Esophagus muscularis mucosa (tissue), 4 donors: ENCODE results near the gene SCN11A. TPM values are rescaled to one million over a fixed set of nuclear protein-coding genes. Genes with fewer than 3 reads are reported as not detected.

Source experiments
- DNase-seq: peaks from one replicate; pipeline ENCODE4 v3.0.0-alpha.2; 2017; ENCODE audit errors: extremely low spot score
- H3K27ac ChIP-seq, 4 donors: fragments of 200-600 bp; sonication (generic); replicated peaks in 1 of 4; 1 replicate in 3 of 4; 2 replicates in 1 of 4; pipeline ENCODE4 v1.5.1; 2016 to 2019; ENCODE audit warnings: mild to moderate bottlenecking in 1 of 4
- H3K27me3 ChIP-seq, 4 donors: fragments of 200-600 bp; sonication (generic); one replicate each; pipeline versions ENCODE4 v1.5.1 to v1.6.0; 2016 to 2019
- H3K36me3 ChIP-seq, 4 donors: fragments of 200-600 bp; sonication (generic); one replicate each; pipeline ENCODE4 v1.5.1; 2016 to 2019
- H3K4me1 ChIP-seq, 4 donors: fragments of 200-600 bp; sonication (generic); one replicate each; pipeline ENCODE4 v1.5.1; 2016 to 2019
- H3K4me3 ChIP-seq, 4 donors: fragments of 200-600 bp; sonication (generic); 1 replicate in 2 of 4; 2 replicates in 2 of 4; pipeline ENCODE4 v1.5.1; 2016 to 2019; ENCODE audit warnings: mild to moderate bottlenecking in 4 of 4, moderate library complexity in 1 of 4
- H3K9me3 ChIP-seq, 4 donors: fragments of 200-600 bp; sonication (generic); 1 replicate in 3 of 4; 2 replicates in 1 of 4; pipeline ENCODE4 v1.5.1; 2016 to 2019
- EP300 ChIP-seq: sonication (generic); formaldehyde crosslinking; IDR thresholded peaks from one replicate; pipeline ENCODE4 v1.6.1; 2017; ENCODE audit warnings: antibody characterized with exemption
- POLR2A ChIP-seq: fragments of 450-650 bp; IDR thresholded peaks from one replicate; pipeline ENCODE4 v1.6.1; 2017; ENCODE audit warnings: antibody characterized with exemption, moderate library complexity, mild to moderate bottlenecking, low read depth
- POLR2AphosphoS5 ChIP-seq, 2 donors: sonication (generic); formaldehyde crosslinking; IDR thresholded peaks; one replicate each; pipeline ENCODE4 v1.6.1; 2017; ENCODE audit warnings: antibody characterized with exemption in 2 of 2
- WGBS: methylation state at CpG from one replicate; pipeline ENCODE4 v1.1.5; 2018; 5-methylcytosine and 5-hydroxymethylcytosine counted together
- intact Hi-C: fragments of 100-400 bp; cut with DNase I; formaldehyde crosslinking; loops from one replicate; pipeline ENCODE4 v1.15.1; 2023
- total RNA-seq, 4 donors: library from RNA; depleted of rRNA; stranded (reverse); fragments of >200 nt; gene quantifications; one replicate each; pipeline versions ENCODE4 v1.1.0 to v1.2.1, GENCODE V29; 2016
- TF ChIP-seq, protein P1 (sequence below), 3 experiments: fragments of 200-600 bp in 2 of 3; fragments of 450-650 bp in 1 of 3; sonication (generic) in 2 of 3; IDR thresholded peaks; one replicate each; pipeline ENCODE4 v1.5.1; 2017 to 2019; ENCODE audit warnings: antibody characterized with exemption in 3 of 3, mild to moderate bottlenecking in 2 of 3, moderate library complexity in 1 of 3

SCN11A gene
- total RNA-seq: under 1 TPM; 0.34 to 0.99 (median 0.56) TPM

DNA sequence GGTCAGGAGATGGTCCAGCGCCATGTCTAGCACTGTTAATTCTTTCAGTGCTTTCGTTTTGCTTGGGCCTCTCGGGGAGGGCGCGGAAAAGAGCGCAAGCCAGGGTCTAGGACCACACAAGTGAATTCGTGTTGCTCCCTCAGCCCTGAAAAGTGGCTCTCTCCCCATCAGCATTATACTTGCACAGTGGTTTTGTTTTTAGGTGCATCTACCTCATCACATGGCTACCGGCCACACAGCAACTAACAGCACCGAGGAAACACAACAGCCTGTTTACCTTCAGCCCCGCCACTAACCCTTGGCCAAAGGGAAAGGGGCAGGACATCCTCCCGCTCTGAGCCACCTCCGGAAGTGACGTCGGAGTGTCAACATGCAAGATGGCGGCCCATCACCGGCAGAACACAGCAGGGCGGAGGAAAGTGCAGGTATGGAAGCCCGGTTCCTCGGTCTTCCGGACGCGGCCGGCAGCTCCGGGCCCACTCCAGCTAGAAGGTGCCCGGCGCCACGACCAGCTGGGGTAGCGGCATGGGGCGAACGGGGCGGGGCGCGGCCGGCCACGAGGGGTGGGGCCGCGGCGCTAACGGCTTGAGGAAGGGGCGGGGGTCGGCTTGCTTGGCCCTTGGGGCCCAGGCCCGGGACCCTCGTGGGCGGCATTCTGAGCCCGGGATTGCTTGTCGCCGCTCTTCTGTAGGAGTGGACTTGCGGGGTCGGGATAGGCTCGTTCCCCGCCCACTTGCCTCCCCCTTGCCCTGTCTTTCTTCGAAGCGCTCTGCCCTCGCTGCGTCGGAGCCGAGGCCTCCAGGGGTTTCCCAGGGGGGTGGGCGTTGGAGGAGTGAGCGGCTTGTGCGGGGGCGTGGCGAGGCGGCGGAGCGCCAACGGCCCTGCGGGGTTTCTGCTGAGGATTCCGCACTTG is at the start of gene SCN11A, which contains the start of gene WDR48:
SCN11A (minus strand) TSS at position 296 of the 913 bp plus-strand sequence. CDS start 101,582 bp downstream, outside the sequence.
WDR48 (plus strand) TSS at position 368 of the 913 bp plus-strand sequence; CDS start at position 378, 10 bp downstream.
- peaks cover 15 to 41% (median 29%) of the 10 kb centered on the region in 4 donors for H3K4me1 ChIP-seq
- H3K27me3 ChIP-seq: no peaks in the 10 kb centered on the region
- 1% methylated on average over 20 of the region's 68 CpGs for WGBS
- TF ChIP-seq POLR2AphosphoS5 (IDR thresholded peaks at IDR 0.05) (peak; percentile 96 to 98), POLR2A (peak; percentile 58)
- TF ChIP-seq, protein P1, sequence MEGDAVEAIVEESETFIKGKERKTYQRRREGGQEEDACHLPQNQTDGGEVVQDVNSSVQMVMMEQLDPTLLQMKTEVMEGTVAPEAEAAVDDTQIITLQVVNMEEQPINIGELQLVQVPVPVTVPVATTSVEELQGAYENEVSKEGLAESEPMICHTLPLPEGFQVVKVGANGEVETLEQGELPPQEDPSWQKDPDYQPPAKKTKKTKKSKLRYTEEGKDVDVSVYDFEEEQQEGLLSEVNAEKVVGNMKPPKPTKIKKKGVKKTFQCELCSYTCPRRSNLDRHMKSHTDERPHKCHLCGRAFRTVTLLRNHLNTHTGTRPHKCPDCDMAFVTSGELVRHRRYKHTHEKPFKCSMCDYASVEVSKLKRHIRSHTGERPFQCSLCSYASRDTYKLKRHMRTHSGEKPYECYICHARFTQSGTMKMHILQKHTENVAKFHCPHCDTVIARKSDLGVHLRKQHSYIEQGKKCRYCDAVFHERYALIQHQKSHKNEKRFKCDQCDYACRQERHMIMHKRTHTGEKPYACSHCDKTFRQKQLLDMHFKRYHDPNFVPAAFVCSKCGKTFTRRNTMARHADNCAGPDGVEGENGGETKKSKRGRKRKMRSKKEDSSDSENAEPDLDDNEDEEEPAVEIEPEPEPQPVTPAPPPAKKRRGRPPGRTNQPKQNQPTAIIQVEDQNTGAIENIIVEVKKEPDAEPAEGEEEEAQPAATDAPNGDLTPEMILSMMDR (IDR thresholded peaks at IDR 0.05): no peak
- intact Hi-C loops: loop anchor here (5.0 kb wide), 1 partner anchor 55 kb away; the partner anchor contains the start of genes GORASP1 and TTC21A
- no peaks in the 10 kb centered on the region for H3K9me3 ChIP-seq
- peak within 1 kb of the TSS; percentile 93 to 98 (median 96) for H3K4me3 ChIP-seq
- H3K27ac ChIP-seq: peak within 1 kb of the TSS; percentile 88 to 92 (median 89)
- peak; percentile 99 for DNase-seq
- H3K36me3 ChIP-seq: no peaks in the 10 kb centered on the region

DNA sequence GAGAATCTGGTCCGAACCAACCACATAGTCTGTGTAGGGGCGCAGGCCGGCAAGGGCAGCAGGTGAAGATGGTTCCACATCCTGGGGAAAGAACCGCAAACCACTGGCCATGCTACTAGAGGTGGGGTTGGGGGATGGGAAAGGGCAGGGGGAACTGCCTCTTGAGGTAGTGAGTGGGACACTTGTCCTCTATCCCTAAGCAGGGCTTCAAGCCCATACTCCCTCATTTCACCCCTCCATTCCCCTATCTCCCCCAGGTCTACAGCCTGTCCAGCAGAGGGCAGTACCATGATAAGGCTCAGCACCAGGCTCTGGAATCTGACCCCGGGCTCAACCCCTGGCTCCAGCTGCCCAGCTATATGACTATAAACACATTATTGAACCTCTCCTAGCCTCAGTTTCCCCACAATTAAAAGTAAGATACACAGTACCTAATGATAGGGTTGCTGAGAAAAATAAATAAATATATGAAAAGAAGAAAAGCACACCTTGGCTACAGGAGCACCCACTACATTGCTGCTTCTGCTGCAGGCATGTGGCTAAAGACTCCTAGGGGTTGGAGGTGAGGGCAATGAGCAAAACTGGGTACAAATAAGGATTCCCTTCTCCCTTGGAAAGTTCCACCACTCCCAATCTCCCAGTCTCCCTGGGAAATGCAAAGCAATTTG is 49.4 kb upstream of the SCN11A start:
- intact Hi-C loops: no loop called here
- Histone ChIP-seq H3K9me3 (no peaks in the 10 kb centered on the region), H3K4me3 (no peak overlapping the region), H3K4me1 (peaks cover 42 to 57% (median 54%) of the 10 kb centered on the region in 4 donors), H3K36me3 (peaks cover 33 to 63% (median 52%) of the 10 kb centered on the region in 4 donors), H3K27ac (peak overlapping the region in 2 of 4 donors; percentile 11 to 27), H3K27me3 (no peaks in the 10 kb centered on the region)
- TF ChIP-seq, protein P1 (IDR thresholded peaks at IDR 0.05): peak; percentile 41 to 64 (median 43)
- no peak for TF ChIP-seq POLR2A
- DNase-seq: peak; percentile 77
- WGBS: 84% methylated on average over 5 of the region's 5 CpGs

DNA sequence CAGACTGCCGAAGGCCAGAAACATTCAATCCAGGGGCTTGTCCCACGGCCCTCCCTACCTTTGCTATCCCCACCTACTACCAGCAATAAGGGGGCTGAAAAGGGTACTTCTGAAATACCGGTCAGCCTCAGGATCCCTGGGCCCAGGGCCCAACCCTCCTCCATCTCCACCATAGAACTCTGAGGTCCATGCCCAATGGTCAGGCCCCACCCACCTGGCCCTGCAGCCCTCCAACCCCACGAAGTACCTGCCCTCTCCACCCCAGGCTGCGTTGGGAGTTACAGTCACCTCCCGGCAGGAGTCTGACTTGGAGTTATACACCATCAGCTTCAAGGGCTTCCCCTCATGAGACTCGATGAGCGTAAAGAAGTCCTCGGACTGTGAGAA is 48.7 kb upstream of the SCN11A start:
- Histone ChIP-seq H3K9me3 (no peaks in the 10 kb centered on the region), H3K4me1 (peaks cover 36 to 52% (median 51%) of the 10 kb centered on the region in 4 donors)
- intact Hi-C loops: no loop called here

DNA sequence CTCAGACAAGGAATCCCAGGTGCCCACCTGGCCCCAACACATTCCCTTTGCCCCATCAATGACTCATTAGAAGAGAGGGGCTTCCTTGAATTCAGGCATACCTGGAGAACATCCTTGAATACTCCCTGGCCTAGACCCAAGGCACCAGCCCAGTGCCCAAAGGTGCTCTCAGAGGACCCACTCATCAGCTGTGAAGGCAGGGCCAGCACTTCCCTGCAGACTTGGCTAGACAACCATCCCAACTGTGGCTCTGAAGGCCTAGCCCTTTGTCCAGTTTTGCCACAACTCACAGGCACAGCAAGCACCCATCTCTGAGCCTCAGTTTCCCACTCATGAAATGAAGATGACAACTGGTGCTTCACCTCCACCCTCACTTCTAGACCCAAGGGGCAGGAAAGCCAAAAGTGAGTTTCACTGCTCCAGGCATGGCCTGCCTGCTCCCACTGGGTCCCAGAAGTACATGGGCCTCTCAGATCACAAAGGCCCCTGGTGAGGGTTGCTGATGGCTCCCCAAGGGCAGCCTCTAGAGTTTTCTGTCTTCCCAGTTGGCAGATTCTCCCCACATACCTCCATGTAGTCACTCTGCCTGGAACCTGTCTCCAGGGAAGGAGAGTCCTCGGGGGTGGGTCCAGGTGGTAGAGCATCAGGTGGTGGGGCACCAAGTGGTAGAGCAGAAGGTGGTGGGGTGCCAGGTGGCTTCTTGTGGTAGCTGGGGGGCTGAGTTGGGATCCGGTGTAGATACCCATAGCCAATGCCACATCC is 48.2 kb upstream of the SCN11A start:
- DNase-seq: peak; percentile 77
- intact Hi-C loops: no loop called here
- Histone ChIP-seq H3K36me3 (peaks cover 34 to 76% (median 63%) of the 10 kb centered on the region in 4 donors), H3K27ac (no peak overlapping the region), H3K27me3 (no peaks in the 10 kb centered on the region), H3K4me1 (peaks cover 30 to 52% (median 45%) of the 10 kb centered on the region in 4 donors), H3K4me3 (no peak overlapping the region), H3K9me3 (no peaks in the 10 kb centered on the region)
- 89% methylated on average over 2 of the region's 2 CpGs for WGBS
- TF ChIP-seq POLR2A: no peak

More for the DNA sequence above, 48.7 kb upstream of the SCN11A start:
- WGBS: 93% methylated on average over 8 of the region's 9 CpGs
- DNase-seq: no peak
- TF ChIP-seq EP300 (no peak), POLR2AphosphoS5 (IDR thresholded peaks at IDR 0.05) (no peak), POLR2A (no peak)
- TF ChIP-seq, protein P1 (IDR thresholded peaks at IDR 0.05): no peak
- no peak overlapping the region for H3K4me3 ChIP-seq
- no peaks in the 10 kb centered on the region for H3K27me3 ChIP-seq
- peaks cover 33 to 70% (median 58%) of the 10 kb centered on the region in 4 donors for H3K36me3 ChIP-seq
- peak overlapping the region in 1 of 4 donors; percentile 27 for H3K27ac ChIP-seq
